SU-DHL-6 (cell line): ENCODE data around the gene OSBPL10.

Experiments used
- H2AFZ ChIP-seq: fragments of 200-600 bp; sonication (generic); 2 replicates; pipeline ENCODE4 v1.6.1; 2014; ENCODE audit warnings: low read depth, mild to moderate bottlenecking, moderate library complexity, mixed read lengths, antibody characterized with exemption, low read length; ENCODE audit not compliant: severe bottlenecking
- H3F3A ChIP-seq: fragments of 200-600 bp; shearing (Covaris generic); 2 replicates; pipeline ENCODE4 v1.6.0; 2016; ENCODE audit warnings: antibody characterized with exemption, mild to moderate bottlenecking; ENCODE audit not compliant: insufficient read depth
- H3K27ac ChIP-seq: fragments of 200-600 bp; sonication (generic); 2 replicates; pipeline ENCODE4 v1.5.1; 2016; ENCODE audit warnings: low read depth, mild to moderate bottlenecking, low read length, moderate library complexity, mixed read lengths
- H3K27me3 ChIP-seq: fragments of 200-600 bp; sonication (generic), shearing (Covaris generic); 2 replicates; pipeline ENCODE4 v1.6.0; 2014; ENCODE audit warnings: mild to moderate bottlenecking, low read length
- H3K36me3 ChIP-seq: fragments of 200-600 bp; sonication (generic); 2 replicates; pipeline ENCODE4 v1.6.1; 2014; ENCODE audit warnings: mild to moderate bottlenecking, low read length, mixed read lengths
- H3K4me2 ChIP-seq: fragments of 300-600, 200-600 bp; shearing (Covaris generic), sonication (generic); 2 replicates; pipeline ENCODE4 v1.6.0; 2014; ENCODE audit warnings: low read length, low read depth, mild to moderate bottlenecking; ENCODE audit not compliant: poor library complexity, severe bottlenecking
- H3K4me3 ChIP-seq: fragments of 200-600 bp; sonication (generic); 2 replicates; pipeline ENCODE4 v1.5.1; 2014; ENCODE audit warnings: antibody characterized with exemption, low read length, mild to moderate bottlenecking, mixed read lengths; ENCODE audit not compliant: insufficient read depth, poor library complexity, severe bottlenecking
- H3K79me2 ChIP-seq: fragments of 200-600 bp; sonication (generic); 2 replicates; pipeline ENCODE4 v1.6.1; 2014; ENCODE audit warnings: mild to moderate bottlenecking, low read length, moderate library complexity; ENCODE audit not compliant: insufficient read depth
- H3K9ac ChIP-seq: fragments of 200-600 bp; sonication (generic); 2 replicates; pipeline ENCODE4 v1.7.0; 2014; ENCODE audit warnings: mild to moderate bottlenecking, low read length
- H3K9me2 ChIP-seq: fragments of 200-600 bp; sonication (generic); replicated peaks from 2 replicates; pipeline ENCODE4 v1.6.1; 2014; ENCODE audit warnings: low read length; ENCODE audit not compliant: insufficient read depth
- H3K9me3 ChIP-seq: fragments of 200-600 bp; sonication (generic); 2 replicates; pipeline ENCODE4 v1.6.1; 2014; ENCODE audit warnings: low read length, mixed read lengths; ENCODE audit not compliant: insufficient read depth
- H4K20me1 ChIP-seq: fragments of 200-600 bp; sonication (generic); 2 replicates; pipeline ENCODE4 v1.6.1; 2014; ENCODE audit warnings: low read depth, mild to moderate bottlenecking, antibody characterized with exemption, low read length, moderate library complexity, mixed read lengths
- CTCF ChIP-seq: fragments of 200-600 bp; sonication (generic); IDR thresholded peaks from one replicate; pipeline ENCODE4 v1.5.1; 2017; ENCODE audit warnings: antibody characterized with exemption, mild to moderate bottlenecking, low read length, moderate library complexity; ENCODE audit not compliant: insufficient read depth, poor library complexity, severe bottlenecking
- EZH2phosphoT487 ChIP-seq: fragments of 200-600 bp; sonication (generic), shearing (Covaris generic); conservative IDR thresholded peaks from 2 replicates; pipeline ENCODE4 v1.6.1; 2018; ENCODE audit warnings: mild to moderate bottlenecking, antibody characterized with exemption, low read length, moderate library complexity, mixed read lengths

OSBPL10 gene

GRCh38 chr3:31704156-31704555 is 276.9 kb downstream of the OSBPL10 start:
- Histone ChIP-seq H4K20me1 (no peaks in the 10 kb centered on the region), H3K4me2 (no peak overlapping the region), H2AFZ (no peak overlapping the region), H3K9me3 (no peaks in the 10 kb centered on the region), H3K9ac (no peak overlapping the region), H3K9me2 (no peaks in the 10 kb centered on the region), H3K36me3 (peaks cover 19% of the 10 kb centered on the region; the same call in 1 of the 2 replicates), H3K27me3 (no peaks in the 10 kb centered on the region), H3K4me3 (no peak overlapping the region), H3K27ac (no peak overlapping the region), H3K79me2 (peaks cover 30% of the 10 kb centered on the region), H3F3A (no peaks in the 10 kb centered on the region)
- TF ChIP-seq CTCF (no peak), EZH2phosphoT487 (no peak)

- Histone ChIP-seq H3F3A (no peaks in the 10 kb centered on the region), H4K20me1 (no peaks in the 10 kb centered on the region), H3K79me2 (peaks cover 6% of the 10 kb centered on the region), H3K9ac (no peak overlapping the region), H3K9me2 (no peaks in the 10 kb centered on the region), H3K27me3 (no peaks in the 10 kb centered on the region), H2AFZ (no peak overlapping the region), H3K9me3 (no peaks in the 10 kb centered on the region), H3K27ac (no peak overlapping the region), H3K4me2 (no peak overlapping the region), H3K36me3 (peaks cover 19% of the 10 kb centered on the region; the same call in 1 of the 2 replicates), H3K4me3 (no peak overlapping the region)
- TF ChIP-seq EZH2phosphoT487 (no peak), CTCF (no peak)
Measured at GRCh38 chr3:31701286-31701685, 279.8 kb downstream of the OSBPL10 start.

DNA sequence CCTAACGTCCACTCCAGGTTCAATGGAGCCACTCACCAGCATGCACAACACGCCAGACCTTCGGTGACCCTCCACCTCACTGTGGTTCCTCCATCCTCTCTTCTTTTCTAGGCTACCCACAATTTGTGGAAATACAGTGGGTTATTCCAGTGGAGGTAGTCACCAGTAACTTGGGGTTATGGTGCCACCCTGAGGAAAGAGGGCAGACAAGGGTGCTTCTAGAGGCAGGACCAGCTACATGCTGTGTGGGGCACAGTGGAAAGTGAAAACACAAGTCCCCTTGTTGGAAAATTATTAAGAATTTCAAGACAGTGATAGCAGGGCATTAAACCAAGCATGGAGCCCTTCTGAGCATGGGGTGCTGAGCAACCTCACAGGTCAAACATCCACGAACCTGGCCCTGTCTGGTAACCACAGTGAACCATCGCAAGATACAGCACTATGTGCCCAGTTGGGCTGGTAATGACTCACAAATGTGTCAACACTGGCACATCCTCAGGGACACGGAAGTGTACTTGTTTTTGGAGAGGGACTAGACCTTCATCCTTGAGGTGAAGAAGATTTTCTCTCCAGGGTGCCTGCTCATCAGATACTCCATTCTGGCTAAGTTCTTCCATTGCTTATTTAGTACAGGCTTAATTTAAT is 281.6 kb downstream of the OSBPL10 start:
- Histone ChIP-seq H3K27ac (no peak overlapping the region), H4K20me1 (no peaks in the 10 kb centered on the region), H3K9me3 (no peaks in the 10 kb centered on the region), H2AFZ (no peak overlapping the region), H3K27me3 (no peaks in the 10 kb centered on the region), H3F3A (no peaks in the 10 kb centered on the region), H3K36me3 (peaks cover 19% of the 10 kb centered on the region; the same call in 1 of the 2 replicates), H3K9ac (no peak overlapping the region), H3K4me3 (no peak overlapping the region), H3K79me2 (no peaks in the 10 kb centered on the region; the same call in none of the 2 replicates), H3K9me2 (no peaks in the 10 kb centered on the region), H3K4me2 (no peak overlapping the region)
- no peak for TF ChIP-seq CTCF
